Endodermal cell (in vitro differentiated cells): ENCODE measurements around the gene IMPA2. TPM values are rescaled to one million over a fixed set of nuclear protein-coding genes. Genes with fewer than 3 reads are reported as not detected.
A peak's percentile ranks its signal among the peaks of the same experiment; 100 is the strongest.

Experiments
- DNase-seq: peaks from one replicate; pipeline ENCODE4 v3.0.0-alpha.2; 2017
- H3K27ac ChIP-seq: 2 replicates; pipeline ENCODE4 v1.5.1; 2013; ENCODE audit warnings: mild to moderate bottlenecking, low read depth, low read length, moderate library complexity
- H3K27me3 ChIP-seq: 2 replicates; pipeline ENCODE4 v1.6.1; 2013; ENCODE audit warnings: mild to moderate bottlenecking, low read length, moderate library complexity; ENCODE audit not compliant: insufficient read depth, control insufficient read depth, poor library complexity, severe bottlenecking
- H3K36me3 ChIP-seq: 2 replicates; pipeline ENCODE4 v1.7.0; 2013; ENCODE audit warnings: mild to moderate bottlenecking, low read length, moderate library complexity; ENCODE audit not compliant: control insufficient read depth, insufficient read depth
- H3K4me1 ChIP-seq: one replicate; pipeline ENCODE4 v1.7.0; 2013; ENCODE audit warnings: low read length; ENCODE audit not compliant: control insufficient read depth, insufficient read depth
- H3K4me3 ChIP-seq: 2 replicates; pipeline ENCODE4 v1.5.1; 2013; ENCODE audit warnings: mild to moderate bottlenecking, low read length, moderate library complexity
- H3K9ac ChIP-seq: 2 replicates; pipeline ENCODE4 v1.6.1; 2013; ENCODE audit warnings: mild to moderate bottlenecking, low read length, moderate library complexity; ENCODE audit not compliant: poor library complexity, severe bottlenecking; ENCODE audit errors: extremely low read depth
- H3K9me3 ChIP-seq: 2 replicates; pipeline ENCODE4 v1.6.1; 2013; ENCODE audit warnings: mild to moderate bottlenecking, low read length, moderate library complexity; ENCODE audit not compliant: control insufficient read depth
- H3K27ac Mint-ChIP-seq: 2 replicates; pipeline ENCODE4 v1.8.0; 2020; ENCODE audit warnings: mixed read lengths
- H3K27me3 Mint-ChIP-seq: 2 replicates; pipeline ENCODE4 v1.8.0; 2021; ENCODE audit warnings: mild to moderate bottlenecking, mixed read lengths; ENCODE audit not compliant: insufficient read depth
- H3K36me3 Mint-ChIP-seq: 2 replicates; pipeline ENCODE4 v1.8.0; 2020; ENCODE audit warnings: low read depth, mixed read lengths
- H3K4me1 Mint-ChIP-seq: 2 replicates; pipeline ENCODE4 v1.8.0; 2020; ENCODE audit warnings: mixed read lengths
- H3K4me3 Mint-ChIP-seq: 2 replicates; pipeline ENCODE4 v1.8.0; 2020; ENCODE audit warnings: mild to moderate bottlenecking, moderate library complexity, mixed read lengths
- H3K9me3 Mint-ChIP-seq: 2 replicates; pipeline ENCODE4 v1.8.0; 2020; ENCODE audit warnings: mild to moderate bottlenecking, mixed read lengths
- CTCF ChIP-seq: fragments of 200-600 bp; sonication (generic); conservative IDR thresholded peaks from 2 replicates; pipeline ENCODE4 v1.5.0; 2021; ENCODE audit warnings: antibody characterized with exemption, mild to moderate bottlenecking
- WGBS, 2 experiments: methylation state at CpG; one replicate each; pipeline versions ENCODE4 v1.1.5 to v1.1.7; 2013; ENCODE audit warnings: missing lambda C conversion rate in 2 of 2, mixed read lengths in 1 of 2; ENCODE audit not compliant: insufficient coverage in 1 of 2, insufficient read length in 1 of 2; 5-methylcytosine and 5-hydroxymethylcytosine counted together
- total RNA-seq, 2 donors: library from RNA; stranded (reverse); fragmentation: NEBNext Ultra II Directional in 1 of 2; extraction: Animal tissue kit (Norgen Biotek cat#: 25700) in 1 of 2; gene quantifications; 2 replicates in 1 of 2; 3 replicates in 1 of 2; pipeline ENCODE4 v1.2.1, GENCODE V29; 2021

IMPA2 gene
- total RNA-seq, 2 donors from 2014 or later: 68.0 to 88.9 TPM

- no peak overlapping the region for H3K9ac ChIP-seq
- H3K4me3 Mint-ChIP-seq: no peak overlapping the region
- 100% methylated on average over 1 of the region's 1 CpG for WGBS, 2 experiments
- H3K9me3 ChIP-seq: no peaks in the 10 kb centered on the region
- peaks cover 3% of the 10 kb centered on the region for H3K27me3 Mint-ChIP-seq
- peaks cover 32% of the 10 kb centered on the region for H3K36me3 Mint-ChIP-seq
- no peaks in the 10 kb centered on the region for H3K9me3 Mint-ChIP-seq
- H3K27ac Mint-ChIP-seq: no peak overlapping the region
- peaks cover 25% of the 10 kb centered on the region for H3K36me3 ChIP-seq
- H3K4me1 Mint-ChIP-seq: peaks cover 23% of the 10 kb centered on the region
- H3K4me1 ChIP-seq: peaks cover 15% of the 10 kb centered on the region
- no peak for DNase-seq
- H3K27me3 ChIP-seq: no peaks in the 10 kb centered on the region
- TF ChIP-seq CTCF: no peak
- H3K27ac ChIP-seq: no peak overlapping the region
- no peak overlapping the region for H3K4me3 ChIP-seq
Measured at GRCh38 chr18:12031181-12031580, 49.9 kb downstream of the IMPA2 start.

GRCh38 chr18:12031846-12032245, 50.5 kb downstream of the IMPA2 start:
- no peak for DNase-seq
- no peaks in the 10 kb centered on the region for H3K9me3 ChIP-seq
- Mint-ChIP-seq H3K36me3 (peaks cover 29% of the 10 kb centered on the region), H3K9me3 (no peaks in the 10 kb centered on the region), H3K27ac (no peak overlapping the region), H3K4me1 (peaks cover 17% of the 10 kb centered on the region), H3K4me3 (no peak overlapping the region), H3K27me3 (peaks cover 4% of the 10 kb centered on the region)
- peaks cover 13% of the 10 kb centered on the region for H3K4me1 ChIP-seq
- no peaks in the 10 kb centered on the region for H3K27me3 ChIP-seq
- H3K27ac ChIP-seq: no peak overlapping the region
- TF ChIP-seq CTCF: no peak
- WGBS, 2 experiments: 92 to 95% methylated on average over 4 to 7 of the region's 7 CpGs
- H3K4me3 ChIP-seq: no peak overlapping the region
- no peak overlapping the region for H3K9ac ChIP-seq
- H3K36me3 ChIP-seq: peaks cover 25% of the 10 kb centered on the region

GRCh38 chr18:12032786-12033642, 51.7 kb downstream of the IMPA2 start:
- no peaks in the 10 kb centered on the region for H3K9me3 ChIP-seq
- H3K36me3 ChIP-seq: peaks cover 25% of the 10 kb centered on the region
- no peak for TF ChIP-seq CTCF
- H3K4me3 Mint-ChIP-seq: no peak overlapping the region
- H3K36me3 Mint-ChIP-seq: peaks cover 27% of the 10 kb centered on the region
- no peak overlapping the region for H3K4me3 ChIP-seq
- peaks cover 14% of the 10 kb centered on the region for H3K27me3 Mint-ChIP-seq
- DNase-seq: no peak
- peaks cover 13% of the 10 kb centered on the region for H3K4me1 Mint-ChIP-seq
- peaks cover 7% of the 10 kb centered on the region for H3K27me3 ChIP-seq
- WGBS, 2 experiments: 86 to 91% methylated on average over 11 of the region's 11 CpGs
- no peak overlapping the region for H3K27ac ChIP-seq
- peaks cover 9% of the 10 kb centered on the region for H3K4me1 ChIP-seq
- no peak overlapping the region for H3K9ac ChIP-seq
- H3K9me3 Mint-ChIP-seq: no peaks in the 10 kb centered on the region
- peak overlapping the region; percentile 56 for H3K27ac Mint-ChIP-seq
